IPS-18c (cell line): ENCODE results near the gene OCA2.
"Not testable (repeated sequence)": the region's sequence is repeated elsewhere in the genome, so short reads cannot be mapped to it uniquely, and the experiment has no call there.

Experiments
- H3K4me3 ChIP-seq: 2 replicates; pipeline ENCODE4 v1.7.0; 2013; ENCODE audit warnings: low read depth, mild to moderate bottlenecking, low read length, moderate library complexity; ENCODE audit not compliant: insufficient read depth
- H3K9me3 ChIP-seq: one replicate; pipeline ENCODE4 v1.6.1; 2013; ENCODE audit warnings: mild to moderate bottlenecking, low read length, moderate library complexity; ENCODE audit not compliant: control insufficient read depth, insufficient read depth

OCA2 gene

GRCh38 chr15:28022181-28022580, 76.9 kb downstream of the OCA2 start:
- Histone ChIP-seq H3K9me3 (no peaks in the 10 kb centered on the region), H3K4me3 (no peak overlapping the region)

- Histone ChIP-seq H3K9me3 (no peaks in the 10 kb centered on the region), H3K4me3 (no peak overlapping the region)
Measured at GRCh38 chr15:28021281-28022039, 77.7 kb downstream of the OCA2 start.

GRCh38 chr15:28020644-28021043, 78.5 kb downstream of the OCA2 start:
- no peak overlapping the region for H3K4me3 ChIP-seq
- no peaks in the 10 kb centered on the region for H3K9me3 ChIP-seq

- no peaks in the 10 kb centered on the region for H3K9me3 ChIP-seq
- no peak overlapping the region for H3K4me3 ChIP-seq
Measured at GRCh38 chr15:28019594-28020309, 79.4 kb downstream of the OCA2 start.

- no peak overlapping the region for H3K4me3 ChIP-seq
- no peaks in the 10 kb centered on the region for H3K9me3 ChIP-seq
Measured at GRCh38 chr15:28018291-28019044, 80.6 kb downstream of the OCA2 start.

- no peaks in the 10 kb centered on the region for H3K9me3 ChIP-seq
- no peak overlapping the region for H3K4me3 ChIP-seq
Measured at GRCh38 chr15:28017423-28017924, 81.6 kb downstream of the OCA2 start.

- Histone ChIP-seq H3K9me3 (no peaks in the 10 kb centered on the region), H3K4me3 (no peak overlapping the region)
Measured at GRCh38 chr15:28015855-28016254, 83.3 kb downstream of the OCA2 start.

- Histone ChIP-seq H3K4me3 (no peak overlapping the region), H3K9me3 (no peaks in the 10 kb centered on the region)
Measured at GRCh38 chr15:28014623-28015200, 84.4 kb downstream of the OCA2 start.

GRCh38 chr15:28013976-28014375, 85.1 kb downstream of the OCA2 start:
- Histone ChIP-seq H3K9me3 (no peaks in the 10 kb centered on the region), H3K4me3 (no peak overlapping the region)

- H3K9me3 ChIP-seq = no peaks in the 10 kb centered on the region
- H3K4me3 ChIP-seq = no peak overlapping the region
Measured at GRCh38 chr15:28013480-28013879, 85.6 kb downstream of the OCA2 start.

GRCh38 chr15:28012231-28012630, 86.9 kb downstream of the OCA2 start:
- Histone ChIP-seq H3K4me3 (no peak overlapping the region), H3K9me3 (no peaks in the 10 kb centered on the region)

GRCh38 chr15:28008175-28008574, 90.9 kb downstream of the OCA2 start:
- not testable (repeated sequence) for H3K4me3 ChIP-seq

GRCh38 chr15:28006116-28006905, 92.8 kb downstream of the OCA2 start:
- no peak overlapping the region for H3K4me3 ChIP-seq
- no peaks in the 10 kb centered on the region for H3K9me3 ChIP-seq

More at GRCh38 chr15:28008175-28008574, 90.9 kb downstream of the OCA2 start:
- not testable (repeated sequence) for H3K9me3 ChIP-seq

- Histone ChIP-seq H3K4me3 (no peak overlapping the region), H3K9me3 (no peaks in the 10 kb centered on the region)
Measured at GRCh38 chr15:28005004-28005527, 94.0 kb downstream of the OCA2 start.

GRCh38 chr15:28004143-28005003, 94.7 kb downstream of the OCA2 start:
- Histone ChIP-seq H3K4me3 (no peak overlapping the region), H3K9me3 (no peaks in the 10 kb centered on the region)
